Parathyroid adenoma (tissue), 2 donors: Measurements from ENCODE around the gene C20orf144.

Source experiments
- H2AFZ ChIP-seq: fragments of 300-600 bp; sonication (generic); one replicate; pipeline ENCODE4 v1.7.0; 2017; ENCODE audit warnings: antibody characterized with exemption, mild to moderate bottlenecking
- H3K27ac ChIP-seq: fragments of 300-600 bp; sonication (generic); one replicate; pipeline ENCODE4 v1.7.0; 2017
- H3K27me3 ChIP-seq: fragments of 300-600 bp; sonication (generic); one replicate; pipeline ENCODE4 v1.7.0; 2017; ENCODE audit warnings: low read length; ENCODE audit not compliant: control insufficient read depth, insufficient read depth
- H3K36me3 ChIP-seq: fragments of 300-600 bp; sonication (generic); one replicate; pipeline ENCODE4 v1.7.0; 2017; ENCODE audit warnings: low read length; ENCODE audit not compliant: control insufficient read depth, insufficient read depth
- H3K4me1 ChIP-seq: fragments of 300-600 bp; sonication (generic); one replicate; pipeline ENCODE4 v1.7.0; 2017; ENCODE audit warnings: control low read depth
- H3K4me2 ChIP-seq: fragments of 300-600 bp; sonication (generic); one replicate; pipeline ENCODE4 v1.7.0; 2017; ENCODE audit warnings: low read length
- H3K4me3 ChIP-seq: fragments of 300-600 bp; sonication (generic); one replicate; pipeline ENCODE4 v1.7.0; 2017; ENCODE audit warnings: low read depth, low read length
- H3K79me2 ChIP-seq: fragments of 300-600 bp; sonication (generic); one replicate; pipeline ENCODE4 v1.7.0; 2017; ENCODE audit warnings: control low read depth
- H3K9ac ChIP-seq: fragments of 300-600 bp; sonication (generic); one replicate; pipeline ENCODE4 v1.7.0; 2017; ENCODE audit warnings: mild to moderate bottlenecking
- H3K9me3 ChIP-seq: fragments of 300-600 bp; sonication (generic); one replicate; pipeline ENCODE4 v1.7.0; 2017; ENCODE audit warnings: low read length; ENCODE audit not compliant: control insufficient read depth
- CTCF ChIP-seq: fragments of 300-600 bp; sonication (generic); IDR thresholded peaks from one replicate; pipeline ENCODE4 v1.7.0; 2017; ENCODE audit warnings: antibody characterized with exemption, mild to moderate bottlenecking
- donor health status: primary hyperparathyroidism.

C20orf144 gene

GRCh38 chr20:33709905-33710541 is 47.9 kb downstream of the C20orf144 start:
- H2AFZ ChIP-seq = no peak overlapping the region
- no peaks in the 10 kb centered on the region for H3K9me3 ChIP-seq
- no peaks in the 10 kb centered on the region for H3K4me1 ChIP-seq
- no peak overlapping the region for H3K9ac ChIP-seq
- no peak overlapping the region for H3K4me3 ChIP-seq
- no peak overlapping the region for H3K4me2 ChIP-seq
- H3K36me3 ChIP-seq = no peaks in the 10 kb centered on the region
- TF ChIP-seq CTCF = no peak
- H3K79me2 ChIP-seq = no peaks in the 10 kb centered on the region
- no peaks in the 10 kb centered on the region for H3K27me3 ChIP-seq
- no peak overlapping the region for H3K27ac ChIP-seq

GRCh38 chr20:33710681-33711445 is 48.7 kb downstream of the C20orf144 start:
- Histone ChIP-seq H2AFZ (no peak overlapping the region), H3K36me3 (no peaks in the 10 kb centered on the region), H3K4me1 (no peaks in the 10 kb centered on the region), H3K27me3 (no peaks in the 10 kb centered on the region), H3K79me2 (no peaks in the 10 kb centered on the region), H3K9ac (no peak overlapping the region), H3K27ac (no peak overlapping the region), H3K4me2 (no peak overlapping the region), H3K9me3 (no peaks in the 10 kb centered on the region), H3K4me3 (no peak overlapping the region)
- TF ChIP-seq CTCF = no peak

- H3K27me3 ChIP-seq = no peaks in the 10 kb centered on the region
- H3K4me2 ChIP-seq = no peak overlapping the region
- no peak overlapping the region for H3K9ac ChIP-seq
- no peak overlapping the region for H3K4me3 ChIP-seq
- H3K4me1 ChIP-seq = no peaks in the 10 kb centered on the region
- no peak overlapping the region for H2AFZ ChIP-seq
- H3K27ac ChIP-seq = no peak overlapping the region
- no peaks in the 10 kb centered on the region for H3K79me2 ChIP-seq
- no peaks in the 10 kb centered on the region for H3K9me3 ChIP-seq
- H3K36me3 ChIP-seq = no peaks in the 10 kb centered on the region
- TF ChIP-seq CTCF = no peak
Measured at GRCh38 chr20:33711446-33711738, 49.3 kb downstream of the C20orf144 start.
